ENCODE results near the gene LRRC14B. TPM values are rescaled to one million over a fixed set of nuclear protein-coding genes. Genes with fewer than 3 reads are reported as not detected.

Gene LRRC14B
- total RNA-seq, 1 experiment from 2014 or later: not detected

DNA sequence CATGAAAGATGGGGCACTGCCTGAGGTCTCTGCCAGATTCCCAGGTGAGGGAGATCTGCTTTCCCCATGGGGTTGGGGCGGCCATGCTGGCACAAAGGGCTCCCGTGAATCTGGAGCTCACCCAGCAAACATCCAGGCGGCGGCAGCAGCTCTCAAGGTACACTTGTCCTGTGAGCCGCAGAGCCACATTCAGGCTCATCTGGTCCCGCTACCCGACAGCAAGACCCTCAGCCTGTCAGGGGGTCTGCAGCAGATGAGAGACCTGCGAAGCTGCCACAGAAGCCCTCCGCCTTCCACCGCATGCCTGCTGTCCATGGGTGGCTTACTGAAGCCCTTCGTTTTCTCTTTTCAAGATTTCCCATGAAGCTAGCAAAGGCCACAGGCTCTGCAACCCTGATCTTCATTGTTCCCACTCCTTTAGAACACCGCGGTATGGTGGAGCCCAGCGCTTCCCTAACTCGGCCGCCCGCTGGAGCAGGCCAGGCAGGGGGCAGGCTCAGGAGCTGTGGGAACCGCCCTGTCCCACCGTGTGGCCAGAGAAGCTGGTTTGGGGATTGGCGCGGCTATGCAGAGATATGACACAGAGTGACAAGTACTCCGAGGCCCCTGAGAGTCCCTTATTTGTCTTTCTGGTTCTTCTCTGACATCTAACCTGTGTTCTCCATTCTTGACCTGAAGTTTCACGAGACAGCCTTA is 8.8 kb downstream of the LRRC14B start:
- ChIA-PET POLR2A (ENCODE audit: low non-redundant PET) (no interaction called here), CTCF (no interaction called here)
- Histone ChIP-seq H3K27me3 (replicated peaks; ENCODE audit: insufficient read depth, low read depth, low read length, poor library complexity) (no peaks in the 10 kb centered on the region), H3K36me3 (ENCODE audit: insufficient read depth, low read length, poor library complexity, severe bottlenecking) (peaks cover 11% of the 10 kb centered on the region), H3K4me3 (ENCODE audit: low read depth, low read length, poor library complexity, severe bottlenecking) (no peak overlapping the region), H3K4me1 (ENCODE audit: insufficient read depth, low read length, poor library complexity, severe bottlenecking) (no peaks in the 10 kb centered on the region), H3K27ac (ENCODE audit: low read depth, low read length, poor library complexity, severe bottlenecking) (no peak overlapping the region), H3K9me3 (ENCODE audit: low read depth, low read length, poor library complexity, severe bottlenecking) (no peaks in the 10 kb centered on the region)
- BruUV-seq (replicated peaks): no TSS peak
- no peak for DNase-seq (ENCODE audit: low spot score)
- TF ChIP-seq CTCF (conservative IDR thresholded peaks at IDR 0.05; ENCODE audit: low read depth, low read length): no peak
- no peak for TF ChIP-seq EZH2 (IDR thresholded peaks at IDR 0.05; ENCODE audit: borderline replicate concordance, low read depth, low read length, poor library complexity, severe bottlenecking)
- intact Hi-C loops (cut with micrococcal nuclease; ENCODE audit: unreplicated experiment): no loop called here

DNA sequence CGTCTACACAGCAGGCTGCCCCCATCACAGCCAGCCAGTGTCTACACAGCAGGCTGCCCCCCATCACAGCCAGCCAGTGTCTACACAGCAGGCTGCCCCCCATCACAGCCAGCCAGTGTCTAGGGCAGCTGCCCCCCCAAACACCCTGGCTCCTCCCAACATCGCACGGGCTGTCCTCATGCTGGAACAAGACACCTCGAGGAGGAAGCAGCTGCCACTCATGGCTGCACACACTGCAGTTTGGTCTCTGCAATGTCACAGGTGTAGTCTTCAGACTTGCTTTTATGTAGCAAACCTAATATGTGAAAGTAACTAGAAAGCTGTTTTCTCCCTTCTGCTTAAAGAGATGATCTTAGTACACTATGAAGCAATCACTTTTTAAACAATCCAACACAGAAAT is 9.7 kb downstream of the LRRC14B start:
- H3K36me3 ChIP-seq (ENCODE audit: insufficient read depth, low read length, poor library complexity, severe bottlenecking): peaks cover 19% of the 10 kb centered on the region
- no peak for TF ChIP-seq CTCF (conservative IDR thresholded peaks at IDR 0.05; ENCODE audit: low read depth, low read length)
- no peaks in the 10 kb centered on the region for H3K9me3 ChIP-seq (ENCODE audit: low read depth, low read length, poor library complexity, severe bottlenecking)
- no peak overlapping the region for H3K27ac ChIP-seq (ENCODE audit: low read depth, low read length, poor library complexity, severe bottlenecking)
- no peaks in the 10 kb centered on the region for H3K4me1 ChIP-seq (ENCODE audit: insufficient read depth, low read length, poor library complexity, severe bottlenecking)
- H3K4me3 ChIP-seq (ENCODE audit: low read depth, low read length, poor library complexity, severe bottlenecking): no peak overlapping the region
- intact Hi-C loops (cut with micrococcal nuclease; ENCODE audit: unreplicated experiment): no loop called here
- no peak for DNase-seq (ENCODE audit: low spot score)
- POLR2A ChIA-PET (ENCODE audit: low non-redundant PET): no interaction called here
- CTCF ChIA-PET: no interaction called here
- H3K27me3 ChIP-seq (replicated peaks; ENCODE audit: insufficient read depth, low read depth, low read length, poor library complexity): no peaks in the 10 kb centered on the region
- BruUV-seq (replicated peaks): no TSS peak

DNA sequence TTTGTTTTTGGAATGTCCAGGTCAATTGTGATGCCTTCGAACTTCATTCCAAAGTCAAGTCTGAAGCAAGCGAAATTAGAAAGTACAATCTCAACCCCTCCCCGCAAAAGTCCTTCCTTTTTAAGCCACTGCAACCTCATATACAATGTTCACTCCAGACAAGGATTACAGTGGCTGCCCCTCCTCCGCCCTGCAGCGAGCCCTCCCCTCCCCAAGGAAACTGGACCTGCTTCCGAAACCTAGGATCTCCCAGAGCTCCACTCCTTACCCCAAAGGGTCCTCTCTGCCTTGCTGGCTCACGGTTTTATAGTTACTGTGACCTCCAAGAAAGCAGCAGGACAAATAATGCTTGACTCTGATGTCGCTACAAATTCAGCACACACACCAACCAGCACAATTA is 10.4 kb downstream of the LRRC14B start:
- H3K36me3 ChIP-seq (ENCODE audit: insufficient read depth, low read length, poor library complexity, severe bottlenecking): peaks cover 19% of the 10 kb centered on the region
- BruUV-seq (replicated peaks): no TSS peak
- H3K27ac ChIP-seq (ENCODE audit: low read depth, low read length, poor library complexity, severe bottlenecking): no peak overlapping the region
- ChIA-PET CTCF (no interaction called here), POLR2A (ENCODE audit: low non-redundant PET) (no interaction called here)
- TF ChIP-seq EZH2 (IDR thresholded peaks at IDR 0.05; ENCODE audit: borderline replicate concordance, low read depth, low read length, poor library complexity, severe bottlenecking) (no peak), CTCF (conservative IDR thresholded peaks at IDR 0.05; ENCODE audit: low read depth, low read length) (no peak)
- H3K9me3 ChIP-seq (ENCODE audit: low read depth, low read length, poor library complexity, severe bottlenecking): no peaks in the 10 kb centered on the region
- no peak overlapping the region for H3K4me3 ChIP-seq (ENCODE audit: low read depth, low read length, poor library complexity, severe bottlenecking)
- no peaks in the 10 kb centered on the region for H3K4me1 ChIP-seq (ENCODE audit: insufficient read depth, low read length, poor library complexity, severe bottlenecking)
- intact Hi-C loops (cut with micrococcal nuclease; ENCODE audit: unreplicated experiment): no loop called here
- H3K27me3 ChIP-seq (replicated peaks; ENCODE audit: insufficient read depth, low read depth, low read length, poor library complexity): no peaks in the 10 kb centered on the region
- no peak for DNase-seq (ENCODE audit: low spot score)

Data from A673 (cell line).